Naive B cell (primary cell): ENCODE measurements around the gene SLC7A1. TPM values are rescaled to one million over a fixed set of nuclear protein-coding genes. Genes with fewer than 3 reads are reported as not detected.
A peak's percentile ranks its signal among the peaks of the same experiment; 100 is the strongest.

Experiments used
- ATAC-seq, 2 donors: fragments of 150-1000 bp; cut with Tn5 transposase; 2 replicates each; pipeline ENCODE4 v1.10.0; 2021; ENCODE audit warnings: low read depth in 2 of 2, mild to moderate bottlenecking in 2 of 2, moderate library complexity in 2 of 2
- DNase-seq: peaks from one replicate; pipeline ENCODE4 v3.0.0; 2022
- H3K27ac Mint-ChIP-seq, 6 donors: one replicate each; pipeline ENCODE4 v1.8.0; 2020 to 2022; ENCODE audit warnings: mild to moderate bottlenecking in 6 of 6, mixed read lengths in 6 of 6, moderate library complexity in 5 of 6, inconsistent platforms in 2 of 6
- H3K27me3 Mint-ChIP-seq, 3 donors: one replicate each; pipeline ENCODE4 v1.8.0; 2021 to 2022; ENCODE audit warnings: mixed read lengths in 3 of 3, mild to moderate bottlenecking in 1 of 3
- H3K36me3 Mint-ChIP-seq, 2 donors: one replicate each; pipeline ENCODE4 v1.8.0; 2020 to 2022; ENCODE audit warnings: mixed read lengths in 2 of 2, inconsistent platforms in 1 of 2, mild to moderate bottlenecking in 1 of 2
- H3K4me1 Mint-ChIP-seq, 3 donors: one replicate each; pipeline ENCODE4 v1.8.0; 2020 to 2022; ENCODE audit warnings: mixed read lengths in 3 of 3, inconsistent platforms in 1 of 3, mild to moderate bottlenecking in 1 of 3, moderate library complexity in 1 of 3
- H3K4me3 Mint-ChIP-seq, 8 donors: one replicate each; pipeline ENCODE4 v1.8.0; 2020 to 2022; ENCODE audit warnings: mild to moderate bottlenecking in 8 of 8, mixed read lengths in 8 of 8, moderate library complexity in 8 of 8, inconsistent platforms in 2 of 8
- H3K9me3 Mint-ChIP-seq, 7 donors: one replicate each; pipeline ENCODE4 v1.8.0; 2020 to 2022; ENCODE audit warnings: mixed read lengths in 7 of 7, mild to moderate bottlenecking in 5 of 7, inconsistent platforms in 2 of 7, moderate library complexity in 1 of 7
- polyA plus RNA-seq, 6 donors: library from polyadenylated mRNA; unstranded; fragments of 300-500 nt; fragmentation: Illumina TruSeq; gene quantifications; one replicate each; pipeline ENCODE4 v1.2.3, GENCODE V29; 2021; ENCODE audit warnings: low read depth in 6 of 6

Gene SLC7A1
- polyA plus RNA-seq, 6 donors from 2014 or later, result 2.0 to 5.6 (median 3.8) TPM

DNA sequence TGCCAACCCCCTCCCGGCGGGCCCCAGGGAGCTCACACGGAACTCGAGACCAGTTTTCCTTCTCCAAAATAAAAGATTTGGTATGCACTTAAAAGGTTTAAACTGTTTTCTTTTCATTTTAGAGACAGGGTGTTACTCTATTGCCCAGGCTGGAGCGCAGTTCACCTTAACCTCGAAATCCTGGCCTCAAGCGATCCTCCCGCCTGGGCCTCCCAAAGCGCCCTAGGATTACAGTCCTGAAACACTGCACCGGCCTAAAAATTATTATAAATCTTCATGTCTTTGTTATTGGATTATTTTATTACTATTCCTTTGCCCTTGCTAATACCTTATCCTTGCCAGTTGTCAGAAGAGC is 553 bp upstream of the SLC7A1 start:
- peak overlapping the region; percentile 60 to 92 (median 75) for H3K27ac Mint-ChIP-seq
- DNase-seq, result no peak
- no peaks in the 10 kb centered on the region for H3K36me3 Mint-ChIP-seq
- ATAC-seq, result no peak
- H3K4me3 Mint-ChIP-seq, result peak overlapping the region; percentile 81 to 93 (median 88)
- H3K27me3 Mint-ChIP-seq, result peaks cover 0 to 16% (median 6%) of the 10 kb centered on the region in 3 donors
- H3K9me3 Mint-ChIP-seq, result no peaks in the 10 kb centered on the region
- H3K4me1 Mint-ChIP-seq, result peaks cover 18 to 33% (median 26%) of the 10 kb centered on the region in 3 donors

- peak; percentile 40 to 41 for ATAC-seq
- peaks cover 25 to 34% (median 33%) of the 10 kb centered on the region in 3 donors for H3K4me1 Mint-ChIP-seq
- H3K36me3 Mint-ChIP-seq, result no peaks in the 10 kb centered on the region
Measured at GRCh38 chr13:29594710-29595379, 643 bp downstream of the SLC7A1 start.

DNA sequence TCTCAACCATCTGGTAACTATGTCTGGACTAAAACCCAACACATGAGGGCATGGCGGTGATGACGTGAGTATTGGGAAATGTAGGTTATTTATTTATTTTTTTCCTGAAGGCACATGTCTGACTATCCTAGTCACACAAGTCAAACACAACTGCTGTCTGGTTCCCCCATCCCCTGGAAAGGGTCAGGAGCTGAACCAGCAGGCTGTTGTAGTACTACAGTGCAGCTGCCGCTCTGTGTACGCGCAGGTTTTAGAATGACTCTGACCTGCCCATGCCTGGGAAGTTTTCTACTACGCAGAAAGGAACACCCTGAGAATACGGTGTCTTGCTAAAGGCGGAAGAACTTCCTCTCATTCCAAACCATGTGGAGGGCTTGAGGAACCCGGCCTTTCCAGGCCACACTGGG is 1.2 kb downstream of the SLC7A1 start:
- Mint-ChIP-seq H3K27me3 (peaks cover 0 to 8% (median 0%) of the 10 kb centered on the region in 3 donors), H3K4me1 (peaks cover 31 to 38% (median 36%) of the 10 kb centered on the region in 3 donors), H3K9me3 (no peaks in the 10 kb centered on the region), H3K27ac (peak overlapping the region; percentile 60 to 94 (median 90)), H3K4me3 (peak overlapping the region; percentile 81 to 94 (median 91)), H3K36me3 (no peaks in the 10 kb centered on the region)
- ATAC-seq, result peak; percentile 8 to 9
- no peak for DNase-seq

More at GRCh38 chr13:29594710-29595379, 643 bp downstream of the SLC7A1 start:
- peak; percentile 66 for DNase-seq
- H3K4me3 Mint-ChIP-seq, result peak overlapping the region; percentile 81 to 94 (median 91)
- peaks cover 0 to 10% (median 0%) of the 10 kb centered on the region in 3 donors for H3K27me3 Mint-ChIP-seq
- H3K9me3 Mint-ChIP-seq, result no peaks in the 10 kb centered on the region
- peak overlapping the region; percentile 60 to 94 (median 90) for H3K27ac Mint-ChIP-seq

GRCh38 chr13:29593605-29594297 is 1.7 kb downstream of the SLC7A1 start:
- no peak for ATAC-seq
- Mint-ChIP-seq H3K27ac (peak overlapping the region in 4 of 6 donors; percentile 78 to 94 (median 91)), H3K36me3 (no peaks in the 10 kb centered on the region), H3K4me1 (peaks cover 32 to 44% (median 36%) of the 10 kb centered on the region in 3 donors), H3K4me3 (peak overlapping the region; percentile 81 to 94 (median 91)), H3K27me3 (peaks cover 0 to 2% (median 0%) of the 10 kb centered on the region in 3 donors), H3K9me3 (no peaks in the 10 kb centered on the region)
- DNase-seq, result no peak

GRCh38 chr13:29591310-29591709 is 4.2 kb downstream of the SLC7A1 start:
- DNase-seq (no peak), ATAC-seq (no peak)
- Mint-ChIP-seq H3K27ac (peak overlapping the region in 1 of 6 donors; percentile 72), H3K9me3 (no peaks in the 10 kb centered on the region), H3K4me3 (peak overlapping the region in 2 of 8 donors; percentile 68 to 94), H3K36me3 (peaks cover 0 to 6% of the 10 kb centered on the region in 2 donors), H3K27me3 (no peaks in the 10 kb centered on the region), H3K4me1 (peaks cover 33 to 55% (median 35%) of the 10 kb centered on the region in 3 donors)

- no peaks in the 10 kb centered on the region for H3K27me3 Mint-ChIP-seq
- no peaks in the 10 kb centered on the region for H3K9me3 Mint-ChIP-seq
- no peak for ATAC-seq
- H3K27ac Mint-ChIP-seq, result peak overlapping the region in 2 of 6 donors; percentile 28 to 85
- no peak for DNase-seq
- H3K36me3 Mint-ChIP-seq, result peaks cover 0 to 6% of the 10 kb centered on the region in 2 donors
- H3K4me3 Mint-ChIP-seq, result no peak overlapping the region
- peaks cover 31 to 50% (median 33%) of the 10 kb centered on the region in 3 donors for H3K4me1 Mint-ChIP-seq
Measured at GRCh38 chr13:29589967-29590366, 5.5 kb downstream of the SLC7A1 start.

DNA sequence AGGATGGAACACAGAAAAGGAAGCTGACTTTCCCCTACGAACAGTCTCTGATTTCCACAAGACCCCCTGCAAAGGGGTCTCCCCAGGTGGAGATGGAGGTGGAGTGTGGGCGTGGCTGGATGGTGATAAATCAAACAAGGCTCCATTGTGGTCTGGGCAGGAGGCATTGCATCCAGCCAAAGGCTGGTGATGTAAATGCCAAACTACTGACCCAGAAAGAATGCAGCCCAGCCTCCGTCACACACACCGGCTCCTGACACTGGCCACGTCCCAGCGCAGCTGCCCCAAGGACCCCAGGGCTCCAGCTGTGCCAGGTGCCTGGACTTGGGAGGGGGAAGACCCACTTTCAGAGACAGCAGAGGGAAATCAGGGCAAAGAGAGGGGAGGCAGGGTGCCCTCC is 6.3 kb downstream of the SLC7A1 start:
- Mint-ChIP-seq H3K27me3 (no peaks in the 10 kb centered on the region), H3K4me1 (peaks cover 30 to 46% (median 31%) of the 10 kb centered on the region in 3 donors), H3K36me3 (peaks cover 0 to 6% of the 10 kb centered on the region in 2 donors), H3K4me3 (no peak overlapping the region), H3K9me3 (no peaks in the 10 kb centered on the region), H3K27ac (no peak overlapping the region)
- no peak for DNase-seq
- ATAC-seq, result no peak

GRCh38 chr13:29587645-29588044 is 7.8 kb downstream of the SLC7A1 start:
- Mint-ChIP-seq H3K27me3 (no peaks in the 10 kb centered on the region), H3K4me3 (no peak overlapping the region), H3K36me3 (peaks cover 0 to 6% of the 10 kb centered on the region in 2 donors), H3K9me3 (no peaks in the 10 kb centered on the region), H3K4me1 (peaks cover 18 to 46% (median 29%) of the 10 kb centered on the region in 3 donors), H3K27ac (no peak overlapping the region)
- ATAC-seq (no peak), DNase-seq (no peak)

DNA sequence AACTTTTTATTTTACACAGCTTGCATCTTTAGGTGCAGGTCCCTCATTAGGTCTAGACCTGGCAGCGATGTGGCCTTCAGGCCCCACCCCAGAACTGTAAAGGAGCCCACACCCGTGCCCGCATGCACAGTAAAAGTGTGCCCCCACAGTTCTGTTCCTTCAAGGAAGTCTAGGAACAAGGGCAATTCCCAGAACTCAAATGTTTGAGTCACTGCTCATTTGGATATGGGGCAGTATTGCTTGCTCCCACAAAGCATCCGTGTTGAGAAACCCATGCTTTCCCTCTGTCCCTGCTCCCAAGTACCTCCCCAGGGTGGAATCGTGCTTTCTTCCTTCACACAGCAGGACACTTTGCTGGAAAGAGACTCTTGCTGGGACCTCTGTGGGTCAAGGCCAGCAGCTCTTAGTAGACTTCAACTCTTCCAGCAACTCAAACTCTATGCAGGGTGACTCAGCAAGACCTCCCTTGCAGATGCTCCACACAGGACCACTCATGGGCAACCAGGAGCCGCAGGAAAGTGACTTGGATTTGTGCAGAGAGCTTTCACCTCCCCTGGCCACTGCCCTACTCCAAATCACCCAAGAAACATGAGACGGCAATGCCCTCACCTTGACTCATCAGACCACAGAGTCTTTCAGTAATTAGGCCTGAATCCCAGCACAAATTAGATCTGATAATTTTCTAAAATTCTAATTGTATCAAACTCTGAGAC is 12.3 kb downstream of the SLC7A1 start:
- H3K36me3 Mint-ChIP-seq, result peaks cover 0 to 4% of the 10 kb centered on the region in 2 donors
- H3K27ac Mint-ChIP-seq, result peak overlapping the region in 1 of 6 donors; percentile 10
- H3K9me3 Mint-ChIP-seq, result no peaks in the 10 kb centered on the region
- no peak overlapping the region for H3K4me3 Mint-ChIP-seq
- H3K4me1 Mint-ChIP-seq, result peaks cover 17 to 40% (median 20%) of the 10 kb centered on the region in 3 donors
- ATAC-seq (no peak), DNase-seq (no peak)
- no peaks in the 10 kb centered on the region for H3K27me3 Mint-ChIP-seq

DNA sequence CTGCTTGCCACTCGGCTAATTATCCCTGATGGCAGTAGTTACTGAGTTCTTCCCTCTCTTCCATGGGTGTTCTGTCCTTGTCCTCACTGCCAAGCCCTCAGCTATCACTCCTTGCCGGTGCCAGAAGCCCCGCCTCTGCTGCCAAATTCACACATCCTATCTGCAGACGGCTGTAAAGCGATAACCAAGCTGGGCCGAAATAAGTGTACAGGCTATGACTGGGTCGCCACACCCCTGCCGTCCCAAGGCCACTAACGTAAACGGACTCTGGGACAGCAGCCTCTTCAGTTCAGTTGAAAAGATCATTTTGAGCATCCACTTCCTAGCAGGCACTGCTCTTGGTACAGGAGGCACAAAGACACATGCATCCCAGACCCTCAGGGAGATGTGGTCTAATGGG is 13.3 kb downstream of the SLC7A1 start:
- Mint-ChIP-seq H3K27ac (no peak overlapping the region), H3K36me3 (no peaks in the 10 kb centered on the region), H3K4me1 (peaks cover 14 to 35% (median 20%) of the 10 kb centered on the region in 3 donors), H3K9me3 (no peaks in the 10 kb centered on the region), H3K27me3 (no peaks in the 10 kb centered on the region), H3K4me3 (no peak overlapping the region)
- DNase-seq (no peak), ATAC-seq (no peak)

DNA sequence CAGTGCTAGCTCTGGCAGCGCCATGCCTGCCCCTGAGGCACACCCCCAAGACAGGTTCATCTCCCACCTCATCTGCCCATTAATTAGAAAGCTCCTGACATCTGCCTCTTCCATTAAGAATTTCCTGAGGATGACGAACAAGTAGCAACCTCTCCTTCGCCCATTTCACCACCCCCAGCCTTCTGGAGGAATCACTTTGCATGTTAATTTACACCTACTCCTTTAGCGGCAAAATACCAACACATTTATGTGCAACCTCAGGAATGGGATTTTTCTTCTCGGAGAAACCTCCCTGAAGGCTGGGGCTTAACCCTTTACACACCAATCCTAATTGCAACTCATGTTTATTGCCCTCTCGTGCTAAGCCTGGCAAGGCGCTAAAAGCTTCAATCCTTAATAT is 13.8 kb downstream of the SLC7A1 start:
- Mint-ChIP-seq H3K4me3 (no peak overlapping the region), H3K4me1 (peaks cover 14 to 32% (median 18%) of the 10 kb centered on the region in 3 donors)

GRCh38 chr13:29579094-29579493 is 16.4 kb downstream of the SLC7A1 start:
- no peak for DNase-seq
- Mint-ChIP-seq H3K27me3 (no peaks in the 10 kb centered on the region), H3K4me1 (peaks cover 17 to 27% (median 23%) of the 10 kb centered on the region in 3 donors), H3K27ac (peak overlapping the region in 2 of 6 donors; percentile 76 to 83), H3K4me3 (no peak overlapping the region), H3K9me3 (no peaks in the 10 kb centered on the region), H3K36me3 (no peaks in the 10 kb centered on the region)
- no peak for ATAC-seq

More for the DNA sequence above, 13.8 kb downstream of the SLC7A1 start:
- Mint-ChIP-seq H3K9me3 (no peaks in the 10 kb centered on the region), H3K27me3 (no peaks in the 10 kb centered on the region), H3K27ac (peak overlapping the region in 1 of 6 donors; percentile 12), H3K36me3 (no peaks in the 10 kb centered on the region)
- DNase-seq (no peak), ATAC-seq (no peak)
